Suprapubic skin (tissue), 4 donors: ENCODE data around the gene UCP3.

ENCODE experiments used
- POLR2A ChIP-seq, 2 donors: fragments of 450-650 bp; IDR thresholded peaks; one replicate each; pipeline ENCODE4 v1.6.1; 2017; ENCODE audit warnings: antibody characterized with exemption in 2 of 2, mild to moderate bottlenecking in 2 of 2, moderate library complexity in 2 of 2
- POLR2AphosphoS5 ChIP-seq, 3 donors: sonication (generic); formaldehyde crosslinking; IDR thresholded peaks; one replicate each; pipeline ENCODE4 v1.6.1; 2017; ENCODE audit warnings: antibody characterized with exemption in 3 of 3

DNA sequence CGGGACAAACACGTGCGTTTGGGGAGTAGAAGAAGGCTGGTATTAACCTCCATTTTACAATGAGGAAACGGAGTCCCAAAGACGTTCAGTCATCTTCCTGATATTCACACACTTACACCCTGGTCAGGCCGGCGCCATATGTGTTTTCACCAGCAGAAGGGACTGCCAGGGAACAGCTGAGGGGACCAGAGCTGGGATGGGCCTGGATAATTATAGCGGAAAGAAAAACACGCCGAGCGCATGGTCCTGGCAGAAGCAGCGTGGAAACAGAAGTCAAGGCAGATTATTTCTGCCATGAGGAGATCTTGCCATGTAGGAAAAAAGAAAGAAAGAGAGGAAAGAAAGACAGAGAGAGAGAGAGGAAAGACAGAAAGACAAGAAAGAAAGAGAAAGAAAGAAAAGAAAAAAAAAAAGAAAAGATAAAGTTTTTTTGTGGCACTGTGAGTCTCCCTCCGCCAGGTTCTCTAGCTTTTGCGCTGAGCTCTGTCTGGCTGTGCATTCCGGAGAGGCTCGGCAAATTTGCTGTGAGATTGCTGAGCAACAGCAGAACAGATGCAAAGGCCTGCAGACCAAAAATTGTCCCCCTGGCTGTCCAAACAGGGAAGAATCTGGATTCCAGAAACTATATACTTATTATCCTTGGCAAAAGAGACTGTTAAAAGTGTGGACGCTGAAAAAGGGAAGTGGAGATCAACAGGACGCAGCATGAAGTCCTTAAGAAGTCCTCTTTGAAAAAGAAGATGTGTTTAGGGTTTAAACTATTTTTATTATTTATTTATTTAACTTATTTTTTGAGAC lies 24.9 kb downstream of the UCP3 start:
- TF ChIP-seq POLR2AphosphoS5 (IDR thresholded peaks at IDR 0.05) (no peak), POLR2A (IDR thresholded peaks at IDR 0.05) (no peak)
